ENCODE measurements around the gene CXCL1. TPM values are rescaled to one million over a fixed set of nuclear protein-coding genes. Genes with fewer than 3 reads are reported as not detected.

The CXCL1 gene
- total and polyA plus RNA-seq, 3 donors from 2014 or later, result 0.74 to 1.5 TPM; not detected in 1

DNA sequence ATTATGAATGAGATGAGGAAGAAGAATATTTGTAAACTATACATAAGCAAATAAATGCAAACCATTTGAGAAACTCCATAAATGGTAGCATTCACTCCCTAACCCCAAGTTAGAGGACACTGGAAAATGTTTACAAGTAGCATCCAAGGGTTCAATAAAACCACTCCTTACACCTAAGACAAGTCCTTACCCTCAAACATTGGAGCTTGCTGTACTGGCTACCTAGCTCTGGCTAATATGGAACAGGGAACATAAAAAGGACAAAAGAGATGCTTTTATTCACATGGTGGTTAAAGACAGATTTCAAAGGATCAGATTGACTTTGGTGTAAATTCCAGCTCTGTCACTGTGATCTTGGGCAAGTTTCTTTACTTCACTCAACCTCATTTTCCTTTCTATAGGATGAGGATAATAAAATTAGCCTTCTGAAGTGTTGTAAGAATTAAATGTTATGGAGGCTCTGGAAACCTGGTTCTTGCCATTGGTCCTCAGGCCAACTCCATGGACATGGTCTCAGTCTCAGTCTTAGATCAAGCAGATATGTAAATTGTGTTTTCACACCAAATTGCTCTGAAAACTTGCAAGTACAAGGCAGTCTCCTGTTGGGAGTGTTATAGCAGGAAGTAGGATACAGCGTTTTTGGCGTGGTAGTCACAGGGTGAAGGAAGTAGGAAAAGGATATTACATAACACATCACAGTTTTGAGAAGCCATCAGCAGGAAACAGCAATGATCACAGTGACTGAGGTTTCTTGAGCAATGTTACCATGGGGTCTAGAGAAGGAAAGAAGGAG is 3.3 kb downstream of the CXCL1 start:
- intact Hi-C loops (cut with DNase I; ENCODE audit: low total_unique reads), result no loop called here
- Histone ChIP-seq H3K27ac (no peak overlapping the region), H3K9me3 (no peaks in the 10 kb centered on the region), H3K4me3 (no peak overlapping the region), H3K27me3 (no peaks in the 10 kb centered on the region), H3K4me1 (peaks cover 7% of the 10 kb centered on the region), H3K36me3 (ENCODE audit: low read depth, missing control alignments) (no peaks in the 10 kb centered on the region)
- 68 to 79% methylated on average over 2 of the region's 2 CpGs for WGBS, 2 donors
- TF ChIP-seq, protein P1, sequence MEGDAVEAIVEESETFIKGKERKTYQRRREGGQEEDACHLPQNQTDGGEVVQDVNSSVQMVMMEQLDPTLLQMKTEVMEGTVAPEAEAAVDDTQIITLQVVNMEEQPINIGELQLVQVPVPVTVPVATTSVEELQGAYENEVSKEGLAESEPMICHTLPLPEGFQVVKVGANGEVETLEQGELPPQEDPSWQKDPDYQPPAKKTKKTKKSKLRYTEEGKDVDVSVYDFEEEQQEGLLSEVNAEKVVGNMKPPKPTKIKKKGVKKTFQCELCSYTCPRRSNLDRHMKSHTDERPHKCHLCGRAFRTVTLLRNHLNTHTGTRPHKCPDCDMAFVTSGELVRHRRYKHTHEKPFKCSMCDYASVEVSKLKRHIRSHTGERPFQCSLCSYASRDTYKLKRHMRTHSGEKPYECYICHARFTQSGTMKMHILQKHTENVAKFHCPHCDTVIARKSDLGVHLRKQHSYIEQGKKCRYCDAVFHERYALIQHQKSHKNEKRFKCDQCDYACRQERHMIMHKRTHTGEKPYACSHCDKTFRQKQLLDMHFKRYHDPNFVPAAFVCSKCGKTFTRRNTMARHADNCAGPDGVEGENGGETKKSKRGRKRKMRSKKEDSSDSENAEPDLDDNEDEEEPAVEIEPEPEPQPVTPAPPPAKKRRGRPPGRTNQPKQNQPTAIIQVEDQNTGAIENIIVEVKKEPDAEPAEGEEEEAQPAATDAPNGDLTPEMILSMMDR (IDR thresholded peaks at IDR 0.05), result no peak
- TF ChIP-seq POLR2A (IDR thresholded peaks at IDR 0.05), result no peak
- no peak for DNase-seq

DNA sequence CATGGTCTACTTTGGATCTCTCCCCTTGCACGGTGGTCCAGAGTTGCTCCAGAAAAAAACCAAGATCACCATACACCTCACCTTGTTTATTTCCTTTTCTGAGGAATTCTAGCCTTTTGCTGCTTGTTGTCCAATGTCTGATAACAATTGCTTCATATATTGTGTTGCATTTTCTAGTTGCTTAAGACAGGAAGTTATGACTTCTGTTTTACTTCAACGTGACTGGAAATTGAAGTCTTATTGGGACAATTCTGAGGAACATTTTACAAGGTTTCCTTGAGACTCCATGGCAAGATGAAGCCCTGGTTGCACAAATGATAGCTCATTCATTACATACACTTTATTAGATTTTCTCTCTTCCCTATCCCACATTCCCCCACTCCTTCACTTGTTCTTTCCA is 5.2 kb downstream of the CXCL1 start:
- WGBS, 2 donors, result 78 to 85% methylated on average over 2 of the region's 2 CpGs
- TF ChIP-seq, protein P1 (IDR thresholded peaks at IDR 0.05), result no peak
- no peak for TF ChIP-seq POLR2A (IDR thresholded peaks at IDR 0.05)
- Histone ChIP-seq H3K27ac (no peak overlapping the region), H3K4me3 (no peak overlapping the region), H3K36me3 (ENCODE audit: low read depth, missing control alignments) (no peaks in the 10 kb centered on the region), H3K9me3 (no peaks in the 10 kb centered on the region), H3K27me3 (no peaks in the 10 kb centered on the region), H3K4me1 (no peaks in the 10 kb centered on the region)
- intact Hi-C loops (cut with DNase I; ENCODE audit: low total_unique reads), result no loop called here
- DNase-seq, result no peak

DNA sequence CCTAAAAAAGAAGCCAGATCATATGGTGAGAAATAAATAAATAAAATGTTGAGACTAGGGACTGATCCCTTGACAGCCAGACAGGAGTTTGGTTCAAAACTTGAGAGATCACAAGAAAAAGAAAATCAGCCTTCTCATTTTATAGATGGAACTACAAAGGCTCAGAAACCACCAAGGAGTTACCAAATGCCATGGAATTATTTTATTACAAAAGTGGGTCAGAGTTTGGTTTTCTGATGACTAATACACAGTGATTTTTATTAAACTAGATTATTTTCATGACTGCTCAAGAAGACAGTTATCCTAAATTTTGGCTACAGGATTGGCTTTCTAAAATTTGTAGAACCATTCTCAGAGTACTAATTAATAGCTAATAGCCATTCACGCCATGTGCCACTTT is 6.2 kb downstream of the CXCL1 start:
- no peaks in the 10 kb centered on the region for H3K4me1 ChIP-seq
- H3K9me3 ChIP-seq, result no peaks in the 10 kb centered on the region
- H3K27me3 ChIP-seq, result no peaks in the 10 kb centered on the region
- intact Hi-C loops (cut with DNase I; ENCODE audit: low total_unique reads), result no loop called here
- TF ChIP-seq, protein P1 (IDR thresholded peaks at IDR 0.05), result no peak
- TF ChIP-seq POLR2A (IDR thresholded peaks at IDR 0.05), result no peak
- H3K36me3 ChIP-seq (ENCODE audit: low read depth, missing control alignments), result no peaks in the 10 kb centered on the region
- WGBS, 2 donors, result 96 to 98% methylated on average over 1 of the region's 1 CpG
- no peak overlapping the region for H3K4me3 ChIP-seq
- DNase-seq, result no peak
- H3K27ac ChIP-seq, result no peak overlapping the region

DNA sequence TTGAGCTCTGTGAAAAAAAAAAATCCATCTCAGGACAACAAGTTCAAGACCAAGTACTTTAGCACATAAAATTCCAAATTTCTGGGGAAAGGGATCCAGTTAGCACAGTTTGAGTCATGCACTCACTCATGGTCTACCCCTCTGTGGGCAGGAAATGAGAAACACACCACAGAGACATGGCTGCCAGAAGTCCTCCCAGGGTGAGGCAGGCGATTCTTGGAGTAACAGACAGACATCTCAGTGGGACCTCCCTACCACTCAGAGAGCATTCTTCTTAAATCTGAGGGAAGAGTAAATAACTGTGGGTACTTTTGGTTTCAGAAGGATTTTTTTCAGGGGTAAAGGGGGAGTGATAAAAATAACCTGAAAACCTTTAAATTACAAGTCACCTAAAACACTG is 14.1 kb downstream of the CXCL1 start:
- H3K27me3 ChIP-seq, result no peaks in the 10 kb centered on the region
- H3K9me3 ChIP-seq, result no peaks in the 10 kb centered on the region
- no peaks in the 10 kb centered on the region for H3K4me1 ChIP-seq
- TF ChIP-seq, protein P1 (IDR thresholded peaks at IDR 0.05), result no peak
- no peak for TF ChIP-seq POLR2A (IDR thresholded peaks at IDR 0.05)
- no peak overlapping the region for H3K4me3 ChIP-seq
- H3K36me3 ChIP-seq (ENCODE audit: low read depth, missing control alignments), result no peaks in the 10 kb centered on the region
- intact Hi-C loops (cut with DNase I; ENCODE audit: low total_unique reads), result no loop called here
- no peak for DNase-seq
- H3K27ac ChIP-seq, result no peak overlapping the region
- 71 to 83% methylated on average over 1 of the region's 1 CpG for WGBS, 2 donors
